Breast epithelium (tissue), 4 donors: ENCODE data around the gene FBLN1. TPM values are rescaled to one million over a fixed set of nuclear protein-coding genes. Genes with fewer than 3 reads are reported as not detected.
"Not testable (repeated sequence)": the region's sequence is repeated elsewhere in the genome, so short reads cannot be mapped to it uniquely, and the experiment has no call there.

Experiments used
- DNase-seq, 2 donors: peaks; one replicate each; pipeline ENCODE4 v3.0.0-alpha.2; 2019; ENCODE audit warnings: low spot score in 2 of 2
- H3K27ac ChIP-seq, 2 donors: fragments of 200-600 bp; sonication (generic) in 1 of 2; one replicate each; pipeline ENCODE4 v1.5.1; 2016 to 2019; ENCODE audit warnings: mild to moderate bottlenecking in 1 of 2
- H3K27me3 ChIP-seq, 2 donors: fragments of 200-600 bp; sonication (generic) in 1 of 2; one replicate each; pipeline versions ENCODE4 v1.5.1 to v1.6.0; 2017 to 2019; ENCODE audit warnings: control low read depth in 1 of 2, mild to moderate bottlenecking in 1 of 2
- H3K36me3 ChIP-seq: fragments of 200-600 bp; one replicate; pipeline ENCODE4 v1.5.1; 2019
- H3K4me1 ChIP-seq, 2 donors: fragments of 200-600 bp; sonication (generic); one replicate each; pipeline ENCODE4 v1.5.1; 2016 to 2019; ENCODE audit warnings: control low read depth in 1 of 2
- H3K4me3 ChIP-seq, 3 donors: fragments of 200-600 bp; sonication (generic); 1 replicate in 2 of 3; 2 replicates in 1 of 3; pipeline ENCODE4 v1.5.1; 2016 to 2019; ENCODE audit warnings: mild to moderate bottlenecking in 3 of 3, moderate library complexity in 2 of 3
- H3K9me3 ChIP-seq, 2 donors: fragments of 200-600 bp; sonication (generic) in 1 of 2; one replicate each; pipeline ENCODE4 v1.5.1; 2016 to 2019; ENCODE audit warnings: control low read depth in 1 of 2
- POLR2A ChIP-seq: fragments of 450-650 bp; IDR thresholded peaks from one replicate; pipeline ENCODE4 v1.6.1; 2016; ENCODE audit warnings: antibody characterized with exemption, mild to moderate bottlenecking, moderate library complexity
- POLR2AphosphoS5 ChIP-seq, 3 donors: sonication (generic); formaldehyde crosslinking; IDR thresholded peaks; one replicate each; pipeline ENCODE4 v1.6.1; 2017; ENCODE audit warnings: antibody characterized with exemption in 3 of 3
- intact Hi-C: fragments of 100-400 bp; cut with DNase I; formaldehyde crosslinking; loops from one replicate; pipeline ENCODE4 v1.15.1; 2023; ENCODE audit warnings: low total_unique reads
- total RNA-seq, 3 donors: library from RNA; depleted of rRNA; stranded (reverse); fragments of >200 nt; gene quantifications; one replicate each; pipeline ENCODE4 v1.1.0, GENCODE V29; 2016
- TF ChIP-seq, protein P1 (sequence below), 3 donors: fragments of 450-650 bp; IDR thresholded peaks; one replicate each; pipeline ENCODE4 v1.5.1; 2016 to 2017; ENCODE audit warnings: antibody characterized with exemption in 3 of 3, mild to moderate bottlenecking in 3 of 3, moderate library complexity in 3 of 3

The FBLN1 gene
- total RNA-seq, 3 donors from 2014 or later, result 115 to 293 (median 267) TPM

DNA sequence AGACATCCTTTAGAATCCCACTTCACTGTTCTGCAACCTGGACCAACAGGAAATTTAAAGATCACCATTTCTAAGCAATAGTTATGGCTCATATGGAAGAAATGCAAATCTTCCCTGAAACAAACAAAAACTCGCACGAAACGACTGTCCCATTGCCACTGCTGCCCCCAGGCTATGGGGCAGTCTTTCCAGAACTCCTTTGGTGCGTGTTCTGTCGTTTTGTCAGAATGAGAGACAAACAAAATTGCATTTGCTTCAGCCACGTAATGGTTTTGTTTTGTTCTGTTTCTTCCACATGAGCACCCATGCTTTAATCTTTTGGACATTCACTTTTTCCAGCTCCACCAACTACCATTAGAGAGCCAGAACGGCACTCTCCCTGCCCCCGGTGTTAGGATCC is 10.8 kb upstream of the FBLN1 start:
- Histone ChIP-seq H3K27ac (no peak overlapping the region), H3K9me3 (no peaks in the 10 kb centered on the region), H3K27me3 (no peaks in the 10 kb centered on the region), H3K4me3 (no peak overlapping the region), H3K4me1 (no peaks in the 10 kb centered on the region), H3K36me3 (no peaks in the 10 kb centered on the region)
- TF ChIP-seq POLR2A, result no peak
- no peak for TF ChIP-seq POLR2AphosphoS5 (IDR thresholded peaks at IDR 0.05)
- no peak for DNase-seq
- intact Hi-C loops, result loop anchor here (10.0 kb wide), 1 partner anchor 253 kb away; no protein-coding TSS in a partner anchor

DNA sequence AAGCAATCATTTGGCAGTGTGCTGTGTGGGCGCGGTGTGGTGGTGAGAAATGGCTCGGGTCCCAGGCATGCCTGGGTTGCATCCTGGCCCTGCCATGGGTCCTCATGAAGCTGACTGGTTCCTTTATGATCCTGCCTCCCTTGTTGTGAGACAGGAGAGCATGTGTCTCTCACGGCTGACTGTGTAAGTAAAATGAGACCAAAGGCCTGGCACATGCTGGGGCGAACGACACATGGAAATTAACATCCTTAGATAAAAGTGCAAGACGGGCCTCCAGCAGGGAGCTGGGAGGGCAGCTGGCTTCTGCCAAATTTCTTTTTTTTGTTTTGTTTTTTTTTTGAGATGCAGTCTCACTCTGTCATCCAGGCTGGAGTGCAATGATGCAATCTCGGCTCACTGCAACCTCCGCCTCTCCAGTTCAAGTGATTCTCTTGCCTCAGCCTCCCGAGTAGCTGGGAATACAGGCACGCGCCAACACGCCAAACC is 9.4 kb upstream of the FBLN1 start:
- no peak for DNase-seq
- Histone ChIP-seq H3K9me3 (no peaks in the 10 kb centered on the region), H3K27ac (peak overlapping the region; percentile 48 to 82), H3K27me3 (no peaks in the 10 kb centered on the region), H3K36me3 (no peaks in the 10 kb centered on the region), H3K4me3 (no peak overlapping the region), H3K4me1 (no peaks in the 10 kb centered on the region)
- TF ChIP-seq, protein P1, sequence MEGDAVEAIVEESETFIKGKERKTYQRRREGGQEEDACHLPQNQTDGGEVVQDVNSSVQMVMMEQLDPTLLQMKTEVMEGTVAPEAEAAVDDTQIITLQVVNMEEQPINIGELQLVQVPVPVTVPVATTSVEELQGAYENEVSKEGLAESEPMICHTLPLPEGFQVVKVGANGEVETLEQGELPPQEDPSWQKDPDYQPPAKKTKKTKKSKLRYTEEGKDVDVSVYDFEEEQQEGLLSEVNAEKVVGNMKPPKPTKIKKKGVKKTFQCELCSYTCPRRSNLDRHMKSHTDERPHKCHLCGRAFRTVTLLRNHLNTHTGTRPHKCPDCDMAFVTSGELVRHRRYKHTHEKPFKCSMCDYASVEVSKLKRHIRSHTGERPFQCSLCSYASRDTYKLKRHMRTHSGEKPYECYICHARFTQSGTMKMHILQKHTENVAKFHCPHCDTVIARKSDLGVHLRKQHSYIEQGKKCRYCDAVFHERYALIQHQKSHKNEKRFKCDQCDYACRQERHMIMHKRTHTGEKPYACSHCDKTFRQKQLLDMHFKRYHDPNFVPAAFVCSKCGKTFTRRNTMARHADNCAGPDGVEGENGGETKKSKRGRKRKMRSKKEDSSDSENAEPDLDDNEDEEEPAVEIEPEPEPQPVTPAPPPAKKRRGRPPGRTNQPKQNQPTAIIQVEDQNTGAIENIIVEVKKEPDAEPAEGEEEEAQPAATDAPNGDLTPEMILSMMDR (IDR thresholded peaks at IDR 0.05), result no peak
- peak in 1 of 3 donors; percentile 68 for TF ChIP-seq POLR2AphosphoS5 (IDR thresholded peaks at IDR 0.05)
- no peak for TF ChIP-seq POLR2A
- intact Hi-C loops, result loop anchor here (10.0 kb wide), 1 partner anchor 251 kb away; no protein-coding TSS in a partner anchor

DNA sequence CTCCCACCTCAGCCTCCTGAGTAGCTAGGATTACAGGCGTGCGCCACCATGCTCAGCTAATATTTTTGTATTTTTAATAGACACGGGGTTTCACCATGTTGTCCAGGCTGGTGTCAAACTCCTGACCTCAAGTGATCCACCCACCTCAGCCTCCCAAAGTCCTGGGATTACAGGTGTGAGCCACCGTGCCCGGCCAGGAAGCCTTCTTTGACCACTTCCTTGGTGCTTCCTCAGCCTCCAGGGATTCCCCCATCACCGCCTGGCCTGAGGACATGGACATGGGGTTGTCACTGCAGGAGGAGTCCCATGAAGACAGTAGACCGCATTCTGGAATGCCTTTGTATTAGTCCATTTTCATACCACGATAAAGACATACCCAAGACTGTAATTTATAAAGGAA is 8.4 kb upstream of the FBLN1 start:
- not testable (repeated sequence) for DNase-seq, H3K36me3 ChIP-seq, H3K4me1 ChIP-seq, H3K9me3 ChIP-seq, H3K4me3 ChIP-seq, H3K27me3 ChIP-seq
- intact Hi-C loops, result loop anchor here (10.0 kb wide), 1 partner anchor 250 kb away; no protein-coding TSS in a partner anchor
- H3K27ac ChIP-seq, result peak overlapping the region in 1 of 2 donors; percentile 32

DNA sequence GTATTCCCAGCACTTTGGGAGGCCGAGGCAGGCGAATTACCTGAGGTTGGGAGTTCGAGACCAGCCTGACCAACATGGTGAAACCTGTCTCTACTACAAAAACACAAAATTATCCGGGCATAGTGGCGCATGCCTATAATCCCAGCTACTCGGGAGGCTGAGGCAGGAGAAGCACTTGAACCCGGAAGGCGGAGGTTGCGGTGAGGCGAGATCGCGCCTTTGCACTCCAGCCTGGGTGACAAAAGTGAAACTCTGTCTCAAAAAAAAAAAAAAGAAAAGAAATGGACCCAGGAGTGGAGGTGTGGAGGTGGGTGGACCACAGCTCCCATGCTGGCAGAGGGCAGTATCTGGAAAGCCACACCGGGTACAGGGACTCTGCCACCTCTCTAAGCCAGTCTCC is 7.1 kb upstream of the FBLN1 start:
- not testable (repeated sequence) for H3K4me3 ChIP-seq, DNase-seq, H3K36me3 ChIP-seq, H3K4me1 ChIP-seq, H3K27me3 ChIP-seq, H3K9me3 ChIP-seq
- H3K27ac ChIP-seq, result peak overlapping the region in 1 of 2 donors; percentile 19
- intact Hi-C loops, result loop anchor here (10.0 kb wide), 1 partner anchor 249 kb away; no protein-coding TSS in a partner anchor

DNA sequence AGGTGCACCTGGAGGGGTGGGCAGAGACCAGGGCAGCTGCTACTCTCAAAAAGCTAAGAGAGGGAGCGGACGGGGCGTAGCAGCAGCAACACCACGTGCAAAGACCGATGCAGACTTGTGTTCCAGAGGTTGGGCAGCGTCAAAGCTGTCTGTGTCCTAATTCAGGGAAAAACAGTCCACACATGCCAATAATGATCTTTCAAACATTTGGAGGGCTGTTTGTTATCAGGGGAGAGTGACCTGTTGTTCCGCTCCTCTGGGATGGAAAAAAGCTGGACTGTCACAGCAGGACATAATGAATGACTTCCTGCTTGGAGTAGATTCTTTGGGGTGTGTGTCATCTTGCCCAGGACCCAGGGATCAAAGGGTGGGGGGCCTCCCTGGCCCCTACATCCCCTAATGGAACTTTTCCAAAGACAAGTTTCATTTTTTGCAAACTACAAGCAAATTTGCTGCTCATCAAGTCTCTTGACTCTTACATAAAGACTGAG is 6.2 kb upstream of the FBLN1 start:
- H3K27ac ChIP-seq, result peak overlapping the region in 1 of 2 donors; percentile 25

DNA sequence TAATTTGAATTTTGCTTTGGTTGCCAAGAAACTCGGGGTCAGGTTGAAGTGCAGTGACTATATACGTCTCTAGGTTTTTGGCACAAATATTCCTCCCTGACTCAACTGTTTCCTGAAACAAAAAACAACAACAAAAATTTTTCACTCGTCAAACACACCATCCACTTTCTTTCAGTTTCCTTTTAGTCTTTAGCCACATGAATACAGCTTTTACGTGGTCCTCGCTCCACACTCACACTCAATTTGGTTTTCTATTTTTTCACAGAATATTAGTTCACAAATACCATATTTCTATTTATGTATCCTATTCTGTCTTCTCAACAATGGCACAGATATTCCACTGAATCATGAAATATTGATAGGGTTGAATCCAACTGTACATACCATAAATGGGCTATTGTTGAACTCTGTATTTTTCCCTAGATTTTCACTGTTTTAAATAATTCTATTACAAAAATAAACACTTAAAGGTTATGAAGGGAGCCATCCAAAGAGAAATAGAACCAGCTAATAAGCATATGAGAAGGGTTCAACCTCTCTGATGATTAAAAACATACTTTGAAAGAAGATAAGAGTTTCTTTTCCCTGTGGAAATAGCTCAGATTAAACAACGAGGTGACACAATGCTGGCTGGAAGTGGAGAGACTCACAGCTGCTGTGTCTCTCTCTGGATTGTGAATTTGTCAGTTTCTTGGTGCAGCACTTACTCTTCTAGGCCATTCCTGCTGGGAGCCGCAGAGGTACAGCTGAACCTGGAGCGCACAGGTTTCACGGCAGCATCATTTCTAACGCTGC is 5.1 kb upstream of the FBLN1 start:
- intact Hi-C loops, result loop anchor here (2.0 to 10.0 kb wide), 2 partner anchors 35 to 247 kb away; no protein-coding TSS in a partner anchor
- Histone ChIP-seq H3K27ac (peak overlapping the region in 1 of 2 donors; percentile 58), H3K36me3 (no peaks in the 10 kb centered on the region), H3K4me1 (no peaks in the 10 kb centered on the region), H3K4me3 (no peak overlapping the region), H3K27me3 (no peaks in the 10 kb centered on the region), H3K9me3 (no peaks in the 10 kb centered on the region)
- DNase-seq, result no peak
- no peak for TF ChIP-seq POLR2A
- TF ChIP-seq POLR2AphosphoS5 (IDR thresholded peaks at IDR 0.05), result no peak
- TF ChIP-seq, protein P1 (IDR thresholded peaks at IDR 0.05), result no peak

More for the DNA sequence above, 6.2 kb upstream of the FBLN1 start:
- no peaks in the 10 kb centered on the region for H3K4me1 ChIP-seq
- H3K9me3 ChIP-seq, result no peaks in the 10 kb centered on the region
- no peaks in the 10 kb centered on the region for H3K27me3 ChIP-seq
- DNase-seq, result no peak
- TF ChIP-seq, protein P1 (IDR thresholded peaks at IDR 0.05), result no peak
- peak in 1 of 3 donors; percentile 88 for TF ChIP-seq POLR2AphosphoS5 (IDR thresholded peaks at IDR 0.05)
- intact Hi-C loops, result loop anchor here (10.0 kb wide), 1 partner anchor 248 kb away; no protein-coding TSS in a partner anchor
- no peaks in the 10 kb centered on the region for H3K36me3 ChIP-seq
- H3K4me3 ChIP-seq, result no peak overlapping the region
